OCI-LY7 (cell line): Measurements from ENCODE around the gene RBM23.
"Not testable (repeated sequence)": the region's sequence is repeated elsewhere in the genome, so short reads cannot be mapped to it uniquely, and the experiment has no call there.

Source experiments
- EZH2phosphoT487 ChIP-seq: fragments of 200-600 bp; sonication (generic); IDR thresholded peaks from 2 replicates; pipeline ENCODE4 v1.6.1; 2018; ENCODE audit warnings: low read depth, borderline replicate concordance, mild to moderate bottlenecking, mixed run types, antibody characterized with exemption, low read length, moderate library complexity, mixed read lengths
- TF ChIP-seq, protein P1 (sequence below): fragments of 200-600 bp; sonication (generic); conservative IDR thresholded peaks from 2 replicates; pipeline ENCODE4 v1.5.1; 2014; ENCODE audit warnings: mild to moderate bottlenecking, antibody characterized with exemption, low read length, moderate library complexity, mixed read lengths

DNA sequence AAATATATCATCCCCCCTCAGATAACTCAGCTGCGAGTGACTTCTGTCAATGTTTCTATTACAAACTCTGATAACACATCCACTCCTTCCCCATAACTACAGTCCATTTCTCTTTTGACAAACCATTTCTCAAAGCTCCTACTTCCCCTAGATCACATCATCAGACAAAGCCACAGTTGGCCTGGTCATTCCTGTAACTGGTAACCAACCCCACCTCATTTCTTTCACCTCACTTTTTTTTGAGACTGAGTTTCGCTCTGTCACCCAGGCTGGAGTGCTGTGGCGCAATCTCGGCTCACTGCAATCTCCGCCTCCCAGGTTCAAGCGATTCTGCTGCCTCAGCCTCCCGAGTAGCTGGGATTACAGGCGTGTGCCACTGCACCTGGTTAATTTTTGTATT, 32.8 kb upstream of the RBM23 start:
- TF ChIP-seq, protein P1, sequence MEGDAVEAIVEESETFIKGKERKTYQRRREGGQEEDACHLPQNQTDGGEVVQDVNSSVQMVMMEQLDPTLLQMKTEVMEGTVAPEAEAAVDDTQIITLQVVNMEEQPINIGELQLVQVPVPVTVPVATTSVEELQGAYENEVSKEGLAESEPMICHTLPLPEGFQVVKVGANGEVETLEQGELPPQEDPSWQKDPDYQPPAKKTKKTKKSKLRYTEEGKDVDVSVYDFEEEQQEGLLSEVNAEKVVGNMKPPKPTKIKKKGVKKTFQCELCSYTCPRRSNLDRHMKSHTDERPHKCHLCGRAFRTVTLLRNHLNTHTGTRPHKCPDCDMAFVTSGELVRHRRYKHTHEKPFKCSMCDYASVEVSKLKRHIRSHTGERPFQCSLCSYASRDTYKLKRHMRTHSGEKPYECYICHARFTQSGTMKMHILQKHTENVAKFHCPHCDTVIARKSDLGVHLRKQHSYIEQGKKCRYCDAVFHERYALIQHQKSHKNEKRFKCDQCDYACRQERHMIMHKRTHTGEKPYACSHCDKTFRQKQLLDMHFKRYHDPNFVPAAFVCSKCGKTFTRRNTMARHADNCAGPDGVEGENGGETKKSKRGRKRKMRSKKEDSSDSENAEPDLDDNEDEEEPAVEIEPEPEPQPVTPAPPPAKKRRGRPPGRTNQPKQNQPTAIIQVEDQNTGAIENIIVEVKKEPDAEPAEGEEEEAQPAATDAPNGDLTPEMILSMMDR: not testable (repeated sequence)
- TF ChIP-seq EZH2phosphoT487: not testable (repeated sequence)
